Measurements from ENCODE around the gene TTLL11. TPM values are rescaled to one million over a fixed set of nuclear protein-coding genes. Genes with fewer than 3 reads are reported as not detected.

Gene TTLL11
- total and polyA plus RNA-seq, 2 experiments from 2014 or later, result 5.5 to 7.6 TPM

GRCh38 chr9:122107291-122107805 is 14.2 kb upstream of the TTLL11 start:
- Histone ChIP-seq H3K4me1 (ENCODE audit: insufficient read depth) (no peaks in the 10 kb centered on the region), H3K4me3 (no peak overlapping the region), H4K20me1 (ENCODE audit: insufficient read depth, poor library complexity, severe bottlenecking) (no peaks in the 10 kb centered on the region), H3K36me3 (replicated peaks; ENCODE audit: insufficient read depth, low read depth) (no peaks in the 10 kb centered on the region), H3K27ac (no peak overlapping the region), H3K9me3 (ENCODE audit: low read depth) (no peaks in the 10 kb centered on the region), H2AFZ (no peak overlapping the region), H3K9me2 (replicated peaks; ENCODE audit: insufficient read depth) (no peaks in the 10 kb centered on the region), H3K79me2 (no peaks in the 10 kb centered on the region), H3K27me3 (no peaks in the 10 kb centered on the region), H3K4me2 (no peak overlapping the region)
- 79% methylated on average over 6 of the region's 7 CpGs for WGBS (ENCODE audit: low lambda C conversion rate, missing lambda C conversion rate)
- no peak for TF ChIP-seq EZH2 (IDR thresholded peaks at IDR 0.05; ENCODE audit: borderline replicate concordance)
- no peak for TF ChIP-seq EZH2phosphoT487 (IDR thresholded peaks at IDR 0.05; ENCODE audit: low read depth, severe bottlenecking, unreplicated experiment)
- no peak for TF ChIP-seq CTCF (IDR thresholded peaks at IDR 0.05; ENCODE audit: poor library complexity)
- DNase-seq (ENCODE audit: low spot score), result no peak

- Histone ChIP-seq H3K79me2 (no peaks in the 10 kb centered on the region), H3K36me3 (replicated peaks; ENCODE audit: insufficient read depth, low read depth) (no peaks in the 10 kb centered on the region), H2AFZ (no peak overlapping the region), H4K20me1 (ENCODE audit: insufficient read depth, poor library complexity, severe bottlenecking) (no peaks in the 10 kb centered on the region), H3K9me2 (replicated peaks; ENCODE audit: insufficient read depth) (no peaks in the 10 kb centered on the region), H3K27me3 (no peaks in the 10 kb centered on the region), H3K27ac (no peak overlapping the region), H3K4me3 (no peak overlapping the region), H3K9me3 (ENCODE audit: low read depth) (no peaks in the 10 kb centered on the region), H3K4me1 (ENCODE audit: insufficient read depth) (no peaks in the 10 kb centered on the region), H3K4me2 (no peak overlapping the region)
- no peak for TF ChIP-seq EZH2phosphoT487 (IDR thresholded peaks at IDR 0.05; ENCODE audit: low read depth, severe bottlenecking, unreplicated experiment)
- TF ChIP-seq EZH2 (IDR thresholded peaks at IDR 0.05; ENCODE audit: borderline replicate concordance), result no peak
- TF ChIP-seq CTCF (IDR thresholded peaks at IDR 0.05; ENCODE audit: poor library complexity), result no peak
- 71% methylated on average over 2 of the region's 2 CpGs for WGBS (ENCODE audit: low lambda C conversion rate, missing lambda C conversion rate)
- DNase-seq (ENCODE audit: low spot score), result no peak
Measured at GRCh38 chr9:122106576-122106975, 13.5 kb upstream of the TTLL11 start.

GRCh38 chr9:122103985-122104384 is 10.9 kb upstream of the TTLL11 start:
- no peak overlapping the region for H3K4me2 ChIP-seq
- WGBS (ENCODE audit: low lambda C conversion rate, missing lambda C conversion rate), result 94% methylated on average over 1 of the region's 1 CpG

More at GRCh38 chr9:122103985-122104384, 10.9 kb upstream of the TTLL11 start:
- Histone ChIP-seq H3K4me1 (ENCODE audit: insufficient read depth) (no peaks in the 10 kb centered on the region), H3K27me3 (peaks cover 7% of the 10 kb centered on the region), H4K20me1 (ENCODE audit: insufficient read depth, poor library complexity, severe bottlenecking) (no peaks in the 10 kb centered on the region), H3K9me3 (ENCODE audit: low read depth) (no peaks in the 10 kb centered on the region), H3K79me2 (no peaks in the 10 kb centered on the region), H3K4me3 (no peak overlapping the region), H3K9me2 (replicated peaks; ENCODE audit: insufficient read depth) (no peaks in the 10 kb centered on the region), H3K36me3 (replicated peaks; ENCODE audit: insufficient read depth, low read depth) (no peaks in the 10 kb centered on the region), H2AFZ (no peak overlapping the region), H3K27ac (no peak overlapping the region)
- DNase-seq (ENCODE audit: low spot score), result no peak
- TF ChIP-seq CTCF (IDR thresholded peaks at IDR 0.05; ENCODE audit: poor library complexity), result no peak
- TF ChIP-seq EZH2phosphoT487 (IDR thresholded peaks at IDR 0.05; ENCODE audit: low read depth, severe bottlenecking, unreplicated experiment), result no peak
- TF ChIP-seq EZH2 (IDR thresholded peaks at IDR 0.05; ENCODE audit: borderline replicate concordance), result no peak

Data from hepatocyte (in vitro differentiated cells).